GM12878 (cell line): ENCODE results near the gene ABCC4.

ENCODE experiments used
- CBX5 ChIP-seq: sonication (generic); IDR thresholded peaks from 2 replicates; pipeline ENCODE4 v1.6.1; 2016; ENCODE audit warnings: low read depth, moderate library complexity, mild to moderate bottlenecking, inconsistent platforms
- CTCF ChIP-seq, 3 experiments: IDR thresholded peaks in 2 of 3; conservative IDR thresholded peaks in 1 of 3; 2 replicates each; pipeline ENCODE4 v1.5.1; 2011; ENCODE audit warnings: low read depth in 3 of 3, low read length in 3 of 3, mild to moderate bottlenecking in 3 of 3, control low read depth in 2 of 3, moderate library complexity in 2 of 3, inconsistent platforms in 1 of 3, mixed read lengths in 1 of 3; ENCODE audit not compliant: control insufficient read depth in 2 of 3, insufficient read depth in 1 of 3; ENCODE audit errors: extremely low read depth in 1 of 3
- FOXM1 ChIP-seq: IDR thresholded peaks from 2 replicates; pipeline ENCODE4 v1.6.1; 2012; ENCODE audit warnings: low read depth, mild to moderate bottlenecking, inconsistent platforms, low read length, moderate library complexity
- HDGF ChIP-seq: fragments of 450-650 bp; IDR thresholded peaks from 2 replicates; pipeline ENCODE4 v1.6.1; 2016; ENCODE audit warnings: antibody characterized with exemption
- NFIC ChIP-seq: IDR thresholded peaks from 2 replicates; pipeline ENCODE4 v1.6.1; 2012; ENCODE audit warnings: low read depth, mild to moderate bottlenecking, inconsistent platforms, low read length, moderate library complexity
- NR2C2 ChIP-seq: IDR thresholded peaks from 2 replicates; pipeline ENCODE4 v1.6.1; 2011; ENCODE audit warnings: borderline replicate concordance, low read depth; ENCODE audit not compliant: control insufficient read depth, insufficient read length
- PAX5 ChIP-seq: IDR thresholded peaks from 2 replicates; pipeline ENCODE4 v1.6.1; 2011; ENCODE audit warnings: low read depth, low read length, borderline replicate concordance
- PRDM15 ChIP-seq: fragments of 450-650 bp; formaldehyde crosslinking; IDR thresholded peaks from 2 replicates; pipeline ENCODE4 v1.4.0; 2020; ENCODE audit warnings: mild to moderate bottlenecking, moderate library complexity
- SRF ChIP-seq, 2 experiments: IDR thresholded peaks; 2 replicates each; pipeline ENCODE4 v1.6.1; 2011; ENCODE audit warnings: low read depth in 2 of 2, low read length in 2 of 2, mild to moderate bottlenecking in 1 of 2, moderate library complexity in 1 of 2

- no peak for TF ChIP-seq FOXM1
- no peak for TF ChIP-seq SRF (IDR thresholded peaks at IDR 0.05; ENCODE audit: low read depth in 2 of 2, low read length in 2 of 2)
- TF ChIP-seq HDGF = no peak
- TF ChIP-seq CBX5 = no peak
- no peak for TF ChIP-seq NFIC
- no peak for TF ChIP-seq PAX5
- no peak for TF ChIP-seq PRDM15 (CRISPR knock-in tag)
- TF ChIP-seq CTCF (IDR thresholded peaks at IDR 0.05 in 2 of 3, conservative IDR thresholded peaks at IDR 0.05 in 1 of 3; ENCODE audit: control insufficient read depth in 2 of 3, extremely low read depth in 1 of 3, insufficient read depth in 1 of 3, low read depth in 3 of 3, low read length in 3 of 3) = no peak
- TF ChIP-seq NR2C2 = no peak
Measured at GRCh38 chr13:95267662-95268342, 33.4 kb downstream of the ABCC4 start.
